DND-41 (cell line): ENCODE data around the gene MCL1.
"Not testable (repeated sequence)": the region's sequence is repeated elsewhere in the genome, so short reads cannot be mapped to it uniquely, and the experiment has no call there.

Source experiments
- CTCF ChIP-seq: IDR thresholded peaks from 2 replicates; pipeline ENCODE4 v1.5.1; 2012; ENCODE audit warnings: borderline replicate concordance, low read length, moderate library complexity, mild to moderate bottlenecking; ENCODE audit not compliant: poor library complexity, severe bottlenecking; ENCODE audit errors: extremely low read depth
- EZH2 ChIP-seq: IDR thresholded peaks from 3 replicates; pipeline ENCODE4 v1.6.1; 2012; ENCODE audit warnings: borderline replicate concordance, low read depth, mild to moderate bottlenecking, moderate library complexity, low read length, inconsistent platforms; ENCODE audit not compliant: severe bottlenecking

- not testable (repeated sequence) for TF ChIP-seq CTCF, EZH2
Observed at GRCh38 chr1:150605451-150605731, 26.0 kb upstream of the MCL1 start.
